HCEC 1CT (cell line): ENCODE measurements around the gene LAMP1.
"Not testable (repeated sequence)": the region's sequence is repeated elsewhere in the genome, so short reads cannot be mapped to it uniquely, and the experiment has no call there.

Source experiments
- DNase-seq: peaks from one replicate; pipeline ENCODE4 v3.0.0-alpha.2; 2017

Gene LAMP1

DNA sequence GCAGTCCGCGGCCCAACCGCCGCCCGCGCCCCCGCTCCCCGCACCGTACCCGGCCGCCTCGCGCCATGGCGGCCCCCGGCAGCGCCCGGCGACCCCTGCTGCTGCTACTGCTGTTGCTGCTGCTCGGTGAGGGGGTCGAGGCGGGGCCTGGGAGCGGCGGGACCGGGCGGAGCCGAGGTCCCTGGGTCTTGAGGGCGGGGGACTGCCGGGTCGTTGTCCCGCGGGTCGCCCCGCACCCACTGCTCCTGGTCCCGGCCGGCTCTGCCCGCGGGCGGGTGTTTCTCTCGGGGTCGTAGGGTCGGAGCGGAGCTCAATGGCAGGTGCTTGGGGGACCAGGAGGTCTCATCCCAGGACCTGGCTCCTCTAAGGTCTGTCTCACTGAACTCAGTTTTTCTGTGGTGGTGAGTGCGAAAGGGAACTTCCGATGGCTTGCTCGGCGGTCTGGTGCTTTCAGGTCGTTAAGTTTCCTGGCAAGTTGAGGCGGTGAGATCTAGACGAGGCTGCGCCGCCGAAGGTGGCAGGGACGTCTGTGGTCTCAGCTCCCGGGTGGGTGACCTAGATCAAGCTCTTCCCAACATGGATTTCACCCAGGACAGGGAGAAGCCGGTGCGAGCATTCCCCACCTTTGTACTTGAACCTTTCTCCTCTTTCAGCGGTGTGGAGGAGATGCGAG is 467 bp downstream of the LAMP1 start:
- DNase-seq, result no peak

DNA sequence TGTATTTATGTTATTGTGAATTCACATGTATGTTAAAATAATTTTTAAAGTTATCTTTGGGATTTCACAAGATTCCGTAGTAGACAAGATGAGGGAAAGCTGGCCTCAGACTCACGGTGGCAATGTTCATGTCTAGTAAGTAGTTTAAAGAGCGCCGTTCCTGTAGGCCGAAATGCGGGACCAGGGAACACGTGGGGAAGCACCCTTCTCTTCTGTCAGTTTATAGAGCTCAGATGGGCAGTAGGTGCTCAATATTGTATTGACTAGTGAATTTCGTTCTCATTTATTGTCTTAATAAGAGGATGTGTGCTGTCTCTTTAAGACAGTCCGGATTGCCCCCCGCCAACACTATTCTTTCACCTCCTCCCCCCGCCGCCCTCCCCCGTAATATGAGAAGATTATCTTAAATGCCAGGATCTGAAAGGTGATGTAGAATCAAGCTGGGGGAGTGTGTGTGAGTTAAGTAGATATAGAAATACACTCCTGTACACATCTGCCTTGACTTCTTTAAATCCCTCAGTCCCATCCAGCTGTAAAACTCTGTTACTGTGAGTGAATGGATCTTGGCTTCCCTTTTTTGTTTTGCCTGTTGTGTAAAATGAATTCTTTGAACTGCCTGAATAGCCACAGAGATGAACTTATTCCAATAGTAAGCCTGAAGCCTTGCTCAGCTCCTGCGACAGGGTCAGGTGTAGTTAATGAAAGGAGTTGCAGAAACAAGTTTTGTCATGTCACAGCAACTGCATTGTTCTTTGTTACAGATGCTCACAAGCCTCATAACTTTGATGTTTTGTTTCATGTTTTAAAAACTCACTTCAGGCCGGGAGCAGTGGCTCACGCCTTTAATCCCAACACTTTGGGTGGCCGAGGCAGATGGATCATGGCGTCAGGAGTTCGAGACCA is 1.3 kb downstream of the LAMP1 start:
- peak; percentile 13 for DNase-seq

GRCh38 chr13:113299951-113300350 is 2.9 kb downstream of the LAMP1 start:
- no peak for DNase-seq

GRCh38 chr13:113302986-113303385 is 5.9 kb downstream of the LAMP1 start:
- no peak for DNase-seq

GRCh38 chr13:113304121-113304520 is 7.1 kb downstream of the LAMP1 start:
- DNase-seq, result no peak

- peak; percentile 63 for DNase-seq
Observed at GRCh38 chr13:113305208-113305607, 8.2 kb downstream of the LAMP1 start.

DNA sequence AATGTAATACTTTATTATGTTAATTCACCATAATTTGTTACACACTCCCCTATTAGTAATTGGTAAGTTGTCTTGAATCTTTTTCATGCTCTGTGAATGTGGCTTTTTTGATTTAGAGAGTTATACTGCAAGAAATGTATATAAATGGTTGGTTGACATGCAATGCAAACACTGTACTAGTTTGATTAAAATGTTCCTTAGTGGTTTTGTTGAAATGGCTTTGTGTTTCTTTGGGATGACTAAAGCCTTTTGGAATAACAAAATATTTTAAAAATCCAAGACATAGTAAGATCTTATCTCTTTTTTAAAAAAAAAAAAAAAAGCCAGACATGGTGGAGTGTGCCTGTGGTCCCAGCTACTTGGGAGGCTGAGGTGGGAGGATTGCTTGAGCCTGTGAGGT is 10.5 kb downstream of the LAMP1 start:
- no peak for DNase-seq

DNA sequence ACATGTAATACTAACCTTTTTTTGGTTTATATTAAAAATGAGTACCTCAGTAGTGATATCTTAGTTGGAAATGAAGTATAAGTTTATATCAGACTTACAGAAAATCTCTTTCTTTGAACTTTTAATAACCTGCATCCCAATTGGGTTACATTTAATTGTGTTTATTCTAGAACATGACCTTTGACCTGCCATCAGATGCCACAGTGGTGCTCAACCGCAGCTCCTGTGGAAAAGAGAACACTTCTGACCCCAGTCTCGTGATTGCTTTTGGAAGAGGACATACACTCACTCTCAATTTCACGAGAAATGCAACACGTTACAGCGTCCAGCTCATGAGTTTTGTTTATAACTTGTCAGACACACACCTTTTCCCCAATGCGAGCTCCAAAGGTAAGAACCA is 12.4 kb downstream of the LAMP1 start:
- DNase-seq, result no peak

GRCh38 chr13:113314112-113314511 is 17.1 kb downstream of the LAMP1 start:
- DNase-seq, result not testable (repeated sequence)

DNA sequence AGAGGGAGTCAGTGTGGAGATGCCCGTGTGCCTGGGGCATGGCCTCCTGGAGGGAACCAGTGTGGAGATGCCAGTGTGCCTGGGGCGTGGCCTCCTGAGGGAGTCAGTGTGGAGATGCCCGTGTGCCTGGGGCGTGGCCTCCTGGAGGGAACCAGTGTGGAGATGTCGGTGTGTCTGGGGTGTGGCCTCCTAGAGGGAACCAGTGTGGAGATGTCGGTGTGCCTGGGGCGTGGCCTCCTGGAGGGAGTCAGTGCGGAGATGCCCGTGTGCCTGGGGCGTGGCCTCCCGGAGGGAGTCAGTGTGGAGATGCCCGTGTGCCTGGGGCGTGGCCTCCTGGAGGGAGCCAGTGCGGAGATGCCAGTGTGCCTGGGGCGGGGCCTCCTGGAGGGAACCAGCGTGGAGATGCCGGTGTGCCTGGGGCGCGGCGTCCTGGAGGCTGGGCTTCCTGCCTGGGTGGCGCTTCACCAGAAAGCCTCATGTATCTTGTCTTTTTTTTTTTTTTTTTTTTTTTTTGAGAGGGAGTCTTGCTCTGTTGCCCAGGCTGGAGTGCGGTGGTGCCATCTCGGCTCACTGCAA is 17.9 kb downstream of the LAMP1 start:
- not testable (repeated sequence) for DNase-seq

- no peak for DNase-seq
Observed at GRCh38 chr13:113315992-113316391, 19.0 kb downstream of the LAMP1 start.

DNA sequence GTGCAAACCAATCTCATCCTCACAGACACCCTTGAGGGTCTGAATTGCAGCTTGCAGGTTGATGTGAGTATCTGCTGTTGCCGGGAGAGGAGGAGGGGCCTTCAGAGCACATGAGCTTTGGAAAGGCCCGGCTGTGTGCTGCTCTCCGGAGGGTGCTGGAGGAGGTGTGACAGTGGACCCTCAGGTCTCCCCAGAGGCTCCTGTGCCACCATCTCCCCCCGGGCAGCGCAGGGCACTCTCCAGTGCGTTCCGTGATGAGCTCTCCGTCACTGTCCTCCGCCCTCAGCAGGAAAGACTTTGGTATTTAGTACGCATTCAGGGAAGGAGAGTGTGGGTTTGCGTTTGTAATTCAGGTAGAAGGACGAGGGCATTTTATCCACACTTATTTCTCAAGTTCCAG is 20.0 kb downstream of the LAMP1 start:
- DNase-seq, result no peak

GRCh38 chr13:113318956-113319355 is 21.9 kb downstream of the LAMP1 start:
- DNase-seq, result no peak

DNA sequence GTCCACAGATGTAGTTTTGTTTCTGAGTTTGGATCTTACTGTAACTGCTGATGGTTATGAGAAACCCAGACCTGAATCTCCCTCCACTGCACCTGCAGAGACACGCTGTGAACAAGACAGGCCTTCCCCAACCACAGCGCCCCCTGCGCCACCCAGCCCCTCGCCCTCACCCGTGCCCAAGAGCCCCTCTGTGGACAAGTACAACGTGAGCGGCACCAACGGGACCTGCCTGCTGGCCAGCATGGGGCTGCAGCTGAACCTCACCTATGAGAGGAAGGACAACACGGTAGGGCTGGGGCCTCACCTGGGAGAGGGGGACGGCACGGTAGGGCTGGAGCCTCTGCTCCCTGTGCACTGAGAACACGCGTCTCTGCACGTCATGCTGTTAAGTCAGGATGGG is 22.3 kb downstream of the LAMP1 start:
- DNase-seq, result no peak

GRCh38 chr13:113320226-113320875 is 23.3 kb downstream of the LAMP1 start:
- DNase-seq, result no peak

DNA sequence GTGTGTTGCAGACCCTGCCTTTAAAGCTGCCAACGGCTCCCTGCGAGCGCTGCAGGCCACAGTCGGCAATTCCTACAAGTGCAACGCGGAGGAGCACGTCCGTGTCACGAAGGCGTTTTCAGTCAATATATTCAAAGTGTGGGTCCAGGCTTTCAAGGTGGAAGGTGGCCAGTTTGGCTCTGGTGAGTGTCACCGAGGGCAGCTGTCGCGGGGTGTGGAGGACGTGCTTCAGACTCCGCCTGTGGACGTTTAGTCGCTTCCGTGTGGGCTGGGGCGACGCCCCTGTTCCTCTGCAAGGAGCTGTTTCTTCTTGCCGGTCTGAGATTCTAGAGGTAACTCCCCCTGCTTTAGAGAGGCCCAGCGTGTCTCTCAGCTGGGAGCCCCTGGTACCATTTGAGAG is 24.5 kb downstream of the LAMP1 start:
- DNase-seq, result no peak

- DNase-seq, result no peak
Observed at GRCh38 chr13:113322043-113322461, 25.0 kb downstream of the LAMP1 start.

DNA sequence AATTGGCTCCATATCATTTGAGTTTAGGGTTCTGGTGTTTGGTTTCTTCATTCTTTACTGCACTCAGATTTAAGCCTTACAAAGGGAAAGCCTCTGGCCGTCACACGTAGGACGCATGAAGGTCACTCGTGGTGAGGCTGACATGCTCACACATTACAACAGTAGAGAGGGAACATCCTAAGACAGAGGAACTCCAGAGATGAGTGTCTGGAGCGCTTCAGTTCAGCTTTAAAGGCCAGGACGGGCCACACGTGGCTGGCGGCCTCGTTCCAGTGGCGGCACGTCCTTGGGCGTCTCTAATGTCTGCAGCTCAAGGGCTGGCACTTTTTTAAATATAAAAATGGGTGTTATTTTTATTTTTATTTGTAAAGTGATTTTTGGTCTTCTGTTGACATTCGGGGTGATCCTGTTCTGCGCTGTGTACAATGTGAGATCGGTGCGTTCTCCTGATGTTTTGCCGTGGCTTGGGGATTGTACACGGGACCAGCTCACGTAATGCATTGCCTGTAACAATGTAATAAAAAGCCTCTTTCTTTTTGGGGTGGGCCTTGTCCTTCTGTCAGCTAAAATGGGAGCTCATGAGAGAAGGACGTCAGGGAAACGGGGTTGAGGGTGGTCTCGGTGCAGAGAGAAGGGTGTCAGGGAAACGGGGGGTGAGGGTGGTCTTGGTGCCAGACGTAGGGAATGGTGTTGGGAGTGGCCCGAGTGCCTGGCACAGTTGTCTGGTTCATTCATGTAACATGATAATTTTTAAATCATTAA is 26.0 kb downstream of the LAMP1 start:
- DNase-seq, result no peak

GRCh38 chr13:113323869-113324268 is 26.8 kb downstream of the LAMP1 start:
- no peak for DNase-seq

- no peak for DNase-seq
Observed at GRCh38 chr13:113324398-113324797, 27.4 kb downstream of the LAMP1 start.

- DNase-seq, result no peak
Observed at GRCh38 chr13:113325779-113326178, 28.7 kb downstream of the LAMP1 start.

DNA sequence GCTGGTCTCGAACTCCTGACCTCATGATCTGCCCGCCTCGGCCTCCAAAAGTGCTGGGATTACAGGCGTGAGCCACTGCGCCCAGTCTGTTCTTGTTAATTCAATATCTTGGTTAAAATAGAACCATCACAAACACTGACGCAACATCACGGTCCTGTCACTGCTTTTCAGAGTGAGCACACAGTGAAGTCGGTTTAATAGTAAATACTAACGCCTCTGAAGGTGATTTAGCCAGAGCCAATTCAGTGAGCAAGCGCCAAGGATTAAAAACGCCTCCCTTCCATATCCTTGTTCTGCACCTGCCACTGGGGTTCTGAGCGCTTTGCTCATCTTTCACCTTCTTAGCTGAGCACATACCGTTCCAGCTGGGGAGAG is 30.3 kb downstream of the LAMP1 start:
- no peak for DNase-seq
